H1 (cell line): ENCODE data around the gene SPSB1. TPM values are rescaled to one million over a fixed set of nuclear protein-coding genes. Genes with fewer than 3 reads are reported as not detected.

ENCODE experiments used
- BCL11A ChIP-seq, 2 experiments: IDR thresholded peaks; one replicate each; pipeline ENCODE4 v1.6.1; 2011; ENCODE audit warnings: low read depth in 2 of 2, low read length in 2 of 2, mild to moderate bottlenecking in 2 of 2
- BRCA1 ChIP-seq: IDR thresholded peaks from 2 replicates; pipeline ENCODE4 v1.6.1; 2012; ENCODE audit warnings: low read depth, low read length, improper control_type of control experiment
- GABPA ChIP-seq: IDR thresholded peaks from 2 replicates; pipeline ENCODE4 v1.6.1; 2011; ENCODE audit warnings: mild to moderate bottlenecking, low read length, moderate library complexity, borderline replicate concordance; ENCODE audit not compliant: insufficient read depth
- NANOG ChIP-seq: IDR thresholded peaks from 2 replicates; pipeline ENCODE4 v1.6.1; 2011; ENCODE audit warnings: low read length, low read depth, mild to moderate bottlenecking, inconsistent platforms; ENCODE audit not compliant: insufficient read depth, poor library complexity, severe bottlenecking
- YY1 ChIP-seq: IDR thresholded peaks from 2 replicates; pipeline ENCODE4 v1.6.1; 2011; ENCODE audit warnings: low read depth, mild to moderate bottlenecking, low read length
- polyA plus RNA-seq, 7 experiments: library from polyadenylated mRNA; depleted of rRNA in 3 of 7; stranded (reverse) in 5 of 7; unstranded in 2 of 7; fragments of >200 nt in 5 of 7; fragments of 200-250 nt in 2 of 7; gene quantifications; 1 replicate in 5 of 7; 2 replicates in 1 of 7; 4 replicates in 1 of 7; pipeline versions ENCODE4 v1.2.1 to v1.2.3, GENCODE V29; 2011 to 2013; ENCODE audit warnings: missing spikeins in 2 of 7, mixed read lengths in 2 of 7
- total RNA-seq: library from RNA; stranded (reverse); fragmentation: NEBNext Ultra II Directional; extraction: Animal tissue kit (Norgen Biotek cat#: 25700); gene quantifications from 2 replicates; pipeline ENCODE4 v1.2.1, GENCODE V29; 2021
- TF ChIP-seq, protein P1 (sequence below): IDR thresholded peaks from 2 replicates; pipeline ENCODE4 v1.6.1; 2011; ENCODE audit warnings: low read depth, mild to moderate bottlenecking, low read length; ENCODE audit not compliant: insufficient read depth

SPSB1 gene
- total and polyA plus RNA-seq, 2 of the 8 experiments (the other 6 are each of a cell fraction or from before 2014, with no cell fraction given) = 5.3 to 6.4 TPM

DNA sequence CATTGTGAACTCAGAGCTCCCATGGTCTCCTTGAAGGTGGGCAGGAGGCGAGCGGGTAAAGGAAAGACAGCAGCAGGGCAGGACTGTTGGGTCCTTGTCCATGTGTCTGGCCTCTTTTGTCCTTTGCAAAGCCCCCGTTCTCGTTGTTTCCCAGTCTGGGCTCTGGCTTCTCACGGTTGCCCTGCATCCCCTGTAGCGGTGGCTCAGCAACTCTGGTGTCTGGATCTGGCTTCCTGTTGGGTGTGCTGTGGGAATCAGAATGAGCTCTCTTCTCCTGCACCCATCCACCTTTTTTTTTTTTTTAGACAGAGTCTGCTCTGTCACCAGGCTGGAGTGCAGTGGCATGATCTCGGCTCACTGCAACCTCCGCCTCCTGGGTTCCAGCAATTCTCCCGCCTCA lies 47.0 kb upstream of the SPSB1 start (continued):
- TF ChIP-seq BCL11A (IDR thresholded peaks at IDR 0.05; ENCODE audit: low read depth in 2 of 2, low read length in 2 of 2) (no peak), YY1 (no peak), NANOG (no peak), GABPA (no peak), BRCA1 (no peak)
- TF ChIP-seq, protein P1, sequence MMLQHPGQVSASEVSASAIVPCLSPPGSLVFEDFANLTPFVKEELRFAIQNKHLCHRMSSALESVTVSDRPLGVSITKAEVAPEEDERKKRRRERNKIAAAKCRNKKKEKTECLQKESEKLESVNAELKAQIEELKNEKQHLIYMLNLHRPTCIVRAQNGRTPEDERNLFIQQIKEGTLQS = no peak
